HG03378 (cell line): ENCODE data around the gene THPO.
A peak's percentile ranks its signal among the peaks of the same experiment; 100 is the strongest.

Source experiments
- ATAC-seq: cut with Tn5 transposase; IDR thresholded peaks from one replicate; pipeline ENCODE4 v1.9.1; 2021; ENCODE audit warnings: mild to moderate bottlenecking, moderate library complexity; ENCODE audit not compliant: unreplicated experiment

THPO gene

DNA sequence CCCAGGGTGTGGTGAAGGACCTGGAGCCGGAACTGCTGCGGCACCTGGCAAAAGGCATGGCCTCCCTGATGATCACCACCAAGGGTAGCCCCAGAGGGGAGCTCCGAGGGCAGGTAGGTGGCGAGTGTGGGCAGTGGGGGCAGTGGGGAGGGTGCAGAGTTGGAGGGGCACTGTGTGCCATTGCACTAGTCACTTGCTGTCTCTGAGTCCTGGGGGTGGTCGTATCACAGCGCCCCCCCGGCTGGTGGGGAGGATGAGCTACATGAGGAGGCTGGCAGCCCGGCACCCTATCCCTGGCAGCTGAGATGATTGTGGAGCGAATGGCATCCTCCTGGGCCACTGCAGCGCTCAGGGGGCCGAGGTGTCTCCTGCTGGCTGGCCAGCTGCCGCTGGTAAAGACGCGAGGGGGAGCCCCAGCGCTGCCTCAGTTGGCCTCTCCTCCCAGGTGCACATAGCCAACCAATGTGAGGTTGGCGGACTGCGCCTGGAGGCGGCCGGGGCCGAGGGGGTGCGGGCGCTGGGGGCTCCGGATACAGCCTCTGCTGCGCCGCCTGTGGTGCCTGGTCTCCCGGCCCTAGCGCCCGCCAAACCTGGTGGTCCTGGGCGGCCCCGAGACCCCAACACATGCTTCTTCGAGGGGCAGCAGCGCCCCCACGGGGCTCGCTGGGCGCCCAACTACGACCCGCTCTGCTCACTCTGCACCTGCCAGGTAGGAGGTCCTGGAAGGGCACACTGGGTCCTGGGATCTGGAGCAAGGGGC is 8.2 kb upstream of the THPO start:
- no peak for ATAC-seq

DNA sequence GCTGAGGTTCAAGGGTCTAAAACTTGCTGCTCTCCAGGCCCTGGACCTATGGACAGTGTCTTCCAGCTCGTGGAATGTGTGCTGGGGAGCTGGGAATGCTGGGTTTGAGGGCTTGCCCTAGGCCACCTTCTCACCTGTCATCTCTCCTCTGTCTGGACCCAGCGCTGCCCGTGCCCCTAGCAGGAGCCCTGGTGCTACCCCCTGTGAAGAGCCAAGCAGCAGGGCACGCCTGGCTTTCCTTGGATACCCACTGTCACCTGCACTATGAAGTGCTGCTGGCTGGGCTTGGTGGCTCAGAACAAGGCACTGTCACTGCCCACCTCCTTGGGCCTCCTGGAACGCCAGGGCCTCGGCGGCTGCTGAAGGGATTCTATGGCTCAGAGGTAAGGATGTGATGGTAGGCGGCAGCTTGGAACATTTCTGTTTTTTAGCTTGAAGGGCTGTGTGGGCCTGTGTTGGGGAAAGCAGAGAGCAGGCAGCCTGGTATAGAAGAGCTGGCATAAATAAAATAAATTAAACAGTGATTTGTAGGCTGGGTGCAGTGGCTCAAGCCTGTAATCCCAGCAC is 6.9 kb upstream of the THPO start:
- ATAC-seq, result no peak

DNA sequence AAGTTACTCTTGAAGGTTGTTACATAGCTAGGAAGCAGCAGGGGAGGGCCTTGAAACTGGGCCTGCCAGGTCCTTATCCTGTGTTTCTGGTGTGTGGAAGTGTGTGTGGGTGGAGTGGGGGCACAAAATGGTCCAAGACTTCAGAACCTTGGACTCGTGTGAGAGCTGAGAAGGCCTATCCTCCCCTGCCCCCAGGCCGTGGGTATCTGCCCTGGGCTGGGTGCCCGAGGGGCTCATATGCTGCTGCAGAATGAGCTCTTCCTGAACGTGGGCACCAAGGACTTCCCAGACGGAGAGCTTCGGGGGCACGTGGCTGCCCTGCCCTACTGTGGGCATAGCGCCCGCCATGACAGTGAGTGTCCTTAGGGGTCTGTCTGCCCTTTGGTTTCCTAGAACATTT is 6.3 kb upstream of the THPO start:
- no peak for ATAC-seq

DNA sequence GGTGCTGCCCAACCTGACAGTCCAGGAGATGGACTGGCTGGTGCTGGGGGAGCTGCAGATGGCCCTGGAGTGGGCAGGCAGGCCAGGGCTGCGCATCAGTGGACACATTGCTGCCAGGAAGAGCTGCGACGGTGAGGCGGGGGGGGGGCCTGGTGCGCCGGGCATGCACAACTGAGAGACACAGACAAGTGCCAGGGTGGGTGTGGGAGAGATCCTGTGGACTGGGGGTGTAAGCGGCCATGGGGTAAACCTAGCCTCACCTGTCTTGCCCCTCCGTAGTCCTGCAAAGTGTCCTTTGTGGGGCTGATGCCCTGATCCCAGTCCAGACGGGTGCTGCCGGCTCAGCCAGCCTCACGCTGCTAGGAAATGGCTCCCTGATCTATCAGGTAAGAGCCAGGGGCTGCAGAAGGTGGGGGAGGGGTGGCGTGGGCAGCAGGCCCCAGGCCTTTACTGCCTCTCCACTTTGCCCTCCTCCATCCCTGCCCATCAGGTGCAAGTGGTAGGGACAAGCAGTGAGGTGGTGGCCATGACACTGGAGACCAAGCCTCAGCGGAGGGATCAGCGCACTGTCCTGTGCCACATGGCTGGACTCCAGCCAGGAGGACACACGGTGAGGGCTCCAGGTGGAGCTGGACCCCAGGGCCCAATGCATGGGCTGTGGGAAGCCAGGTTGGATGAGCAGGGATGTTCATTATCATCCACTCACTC is 5.2 kb upstream of the THPO start:
- no peak for ATAC-seq

DNA sequence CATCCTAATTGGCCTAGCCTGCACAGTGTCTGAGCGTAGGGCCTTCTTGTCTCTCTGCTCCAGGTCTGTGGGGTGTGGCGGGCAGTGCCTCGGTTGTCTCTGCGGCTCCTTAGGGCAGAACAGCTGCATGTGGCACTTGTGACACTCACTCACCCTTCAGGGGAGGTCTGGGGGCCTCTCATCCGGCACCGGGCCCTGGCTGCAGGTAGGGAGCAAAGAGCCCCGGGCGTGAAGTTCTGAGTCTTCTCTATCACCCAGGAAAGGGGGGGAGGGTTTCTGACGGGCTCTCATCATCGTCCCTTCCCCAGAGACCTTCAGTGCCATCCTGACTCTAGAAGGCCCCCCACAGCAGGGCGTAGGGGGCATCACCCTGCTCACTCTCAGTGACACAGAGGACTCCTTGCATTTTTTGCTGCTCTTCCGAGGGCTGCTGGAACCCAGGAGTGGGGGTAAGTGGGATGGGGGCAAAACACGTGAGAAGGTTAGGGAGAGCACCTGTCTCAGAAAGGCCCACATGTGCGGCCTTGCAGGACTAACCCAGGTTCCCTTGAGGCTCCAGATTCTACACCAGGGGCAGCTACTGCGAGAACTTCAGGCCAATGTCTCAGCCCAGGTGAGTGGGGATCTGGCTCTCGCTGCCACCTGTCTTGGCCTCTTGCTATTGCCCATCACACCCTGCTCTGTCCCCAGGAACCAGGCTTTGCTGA is 4.5 kb upstream of the THPO start:
- ATAC-seq, result no peak

DNA sequence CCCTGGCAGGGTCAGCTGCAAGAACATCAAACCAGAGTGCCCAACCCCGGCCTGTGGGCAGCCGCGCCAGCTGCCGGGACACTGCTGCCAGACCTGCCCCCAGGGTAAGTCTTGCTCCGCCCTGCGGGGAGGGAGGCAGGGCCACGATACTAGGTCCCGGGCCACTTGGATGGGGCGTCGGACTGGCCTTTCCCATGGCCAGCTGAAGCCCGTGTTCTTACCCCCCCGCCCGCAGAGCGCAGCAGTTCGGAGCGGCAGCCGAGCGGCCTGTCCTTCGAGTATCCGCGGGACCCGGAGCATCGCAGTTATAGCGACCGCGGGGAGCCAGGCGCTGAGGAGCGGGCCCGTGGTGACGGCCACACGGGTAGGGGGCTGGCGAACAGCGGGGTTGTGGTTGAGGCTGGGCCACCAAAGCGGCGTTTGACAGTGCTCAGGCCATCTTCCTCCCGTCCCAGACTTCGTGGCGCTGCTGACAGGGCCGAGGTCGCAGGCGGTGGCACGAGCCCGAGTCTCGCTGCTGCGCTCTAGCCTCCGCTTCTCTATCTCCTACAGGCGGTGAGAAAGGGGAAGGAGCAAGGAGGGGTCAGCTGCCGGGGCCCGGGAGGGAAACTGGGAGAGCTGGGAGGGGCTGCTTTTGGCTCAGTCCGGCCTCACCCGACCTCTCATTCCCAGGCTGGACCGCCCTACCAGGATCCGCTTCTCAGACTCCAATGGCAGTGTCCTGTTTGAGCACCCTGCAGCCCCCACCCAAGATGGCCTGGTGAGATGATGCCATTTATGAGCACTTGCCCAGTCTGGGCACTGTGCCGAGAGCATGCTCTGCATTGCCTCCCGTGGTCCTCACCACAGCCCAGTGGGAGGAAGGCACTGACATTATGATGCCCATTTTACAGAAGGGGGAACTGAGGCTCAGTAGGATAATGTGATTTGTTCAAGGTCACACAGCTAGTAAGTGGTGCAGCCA is 3.5 kb upstream of the THPO start:
- ATAC-seq, result no peak

DNA sequence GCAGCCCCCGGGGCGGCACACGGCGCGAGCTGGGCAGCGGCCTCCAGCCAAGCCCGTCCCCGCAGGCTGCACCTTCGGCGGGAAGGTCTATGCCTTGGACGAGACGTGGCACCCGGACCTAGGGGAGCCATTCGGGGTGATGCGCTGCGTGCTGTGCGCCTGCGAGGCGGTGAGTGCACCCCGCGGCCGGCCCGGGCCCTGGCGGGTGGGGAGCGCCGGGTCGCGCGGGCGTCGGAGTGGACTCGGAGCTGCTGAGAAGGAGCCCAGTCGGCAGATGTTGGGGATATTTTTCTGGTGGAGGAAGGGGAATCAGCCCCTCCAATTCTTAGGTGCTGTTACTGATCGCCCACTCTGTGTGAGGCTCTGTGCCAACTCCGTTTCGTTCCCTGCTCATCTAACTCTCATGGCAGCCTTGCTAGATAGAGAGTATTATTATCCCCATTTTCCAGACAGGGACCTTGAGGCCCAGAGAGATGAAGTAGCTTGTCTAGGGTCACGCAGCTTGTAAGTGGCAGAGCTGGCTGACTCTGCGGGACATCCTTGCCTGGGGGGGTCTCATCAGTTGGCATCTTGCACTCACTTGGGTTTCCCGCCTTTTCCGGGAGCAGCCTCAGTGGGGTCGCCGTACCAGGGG is 2.7 kb upstream of the THPO start:
- no peak for ATAC-seq

DNA sequence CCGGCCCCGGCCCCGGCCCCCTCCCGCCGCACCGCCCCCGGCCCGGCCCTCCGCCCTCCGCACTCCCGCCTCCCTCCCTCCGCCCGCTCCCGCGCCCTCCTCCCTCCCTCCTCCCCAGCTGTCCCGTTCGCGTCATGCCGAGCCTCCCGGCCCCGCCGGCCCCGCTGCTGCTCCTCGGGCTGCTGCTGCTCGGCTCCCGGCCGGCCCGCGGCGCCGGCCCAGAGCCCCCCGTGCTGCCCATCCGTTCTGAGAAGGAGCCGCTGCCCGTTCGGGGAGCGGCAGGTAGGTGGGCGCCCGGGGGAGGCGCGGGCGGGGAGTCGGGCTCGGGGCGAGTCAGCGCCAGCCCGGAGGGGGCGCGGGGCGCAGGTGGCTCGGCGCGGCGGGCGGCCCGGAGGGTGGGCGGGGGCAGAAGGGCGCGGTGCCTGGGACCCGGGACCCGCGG is 2.2 kb upstream of the THPO start:
- ATAC-seq, result no peak

DNA sequence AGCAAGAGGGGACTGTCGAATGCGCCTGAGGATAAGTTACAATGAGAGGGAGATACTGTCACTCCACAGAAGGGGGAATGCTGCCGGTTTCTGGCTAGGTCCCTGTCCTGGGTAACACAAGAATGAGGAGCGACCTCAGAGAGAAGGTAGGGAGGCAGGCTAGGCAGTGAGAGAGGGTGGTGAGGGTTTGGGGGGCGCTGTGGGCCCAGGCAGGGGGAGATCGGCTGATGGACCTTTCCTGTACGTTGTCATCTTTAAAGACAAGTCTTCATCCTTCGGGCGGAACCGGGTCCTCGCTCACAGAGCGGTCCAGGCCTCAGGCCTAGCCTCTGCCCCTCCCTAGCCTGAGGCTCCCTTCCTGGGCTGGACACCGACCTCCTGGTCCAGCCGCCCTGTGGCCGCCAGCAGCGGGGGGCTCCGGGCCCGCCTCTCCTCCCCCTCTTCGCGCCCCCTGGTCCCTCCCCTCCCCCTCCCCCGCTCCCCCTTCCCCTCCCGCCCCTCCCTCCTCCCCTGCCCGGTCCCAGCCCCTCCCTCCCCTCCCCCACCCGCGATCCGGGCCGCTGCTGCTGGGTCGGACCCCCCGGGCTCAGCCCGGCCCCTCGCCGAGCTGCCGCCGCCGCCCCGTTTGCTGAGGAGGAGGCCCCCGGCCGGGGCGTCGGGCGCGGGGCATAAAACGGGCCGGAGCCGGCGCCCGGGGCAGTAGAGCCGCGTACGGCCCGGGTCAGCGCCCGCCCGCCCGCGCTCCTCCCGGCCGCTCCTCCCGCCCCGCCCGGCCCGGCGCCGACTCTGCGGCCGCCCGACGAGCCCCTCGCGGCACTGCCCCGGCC is 1.6 kb upstream of the THPO start, which contains the start of gene CHRD:
Gene CHRD, plus strand, starts transcription at position 697 of the 827 bp plus-strand sequence. CDS start 265 bp downstream, outside the sequence.
- no peak for ATAC-seq

DNA sequence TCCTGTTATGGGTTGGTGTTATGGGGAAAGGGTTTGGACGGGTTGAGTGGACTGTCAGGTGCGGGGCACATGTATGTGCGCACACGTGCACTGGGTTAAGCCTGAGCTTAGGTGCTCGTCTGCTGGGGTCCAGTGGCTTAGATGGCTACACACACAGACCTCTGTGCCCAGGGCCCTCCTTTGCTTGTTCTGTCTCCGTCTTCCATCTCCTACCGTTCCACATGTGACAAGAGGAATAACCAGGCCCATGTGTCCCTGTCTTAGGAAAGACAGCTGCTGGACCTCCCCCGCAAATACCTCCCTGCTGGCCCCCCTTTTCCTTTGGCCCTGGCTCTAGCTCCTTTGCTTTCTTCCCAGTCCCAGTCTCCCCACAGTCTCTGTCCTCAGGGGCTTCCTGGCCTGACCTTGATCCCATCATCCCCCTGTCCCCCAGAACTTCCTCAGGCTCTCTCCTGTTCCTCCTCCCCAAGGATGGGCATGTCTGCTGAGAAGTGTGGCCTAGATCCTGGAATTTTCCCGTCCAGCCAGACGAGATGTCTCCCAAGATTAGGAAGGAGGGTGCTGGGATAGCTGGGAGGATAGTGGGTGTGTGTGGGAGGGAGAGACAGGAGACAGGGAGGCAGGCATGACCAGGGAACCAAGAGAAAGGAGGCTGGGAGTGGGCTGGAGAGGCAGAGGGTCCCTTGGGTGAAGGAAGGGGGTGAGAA is 797 bp upstream of the THPO start:
- no peak for ATAC-seq

DNA sequence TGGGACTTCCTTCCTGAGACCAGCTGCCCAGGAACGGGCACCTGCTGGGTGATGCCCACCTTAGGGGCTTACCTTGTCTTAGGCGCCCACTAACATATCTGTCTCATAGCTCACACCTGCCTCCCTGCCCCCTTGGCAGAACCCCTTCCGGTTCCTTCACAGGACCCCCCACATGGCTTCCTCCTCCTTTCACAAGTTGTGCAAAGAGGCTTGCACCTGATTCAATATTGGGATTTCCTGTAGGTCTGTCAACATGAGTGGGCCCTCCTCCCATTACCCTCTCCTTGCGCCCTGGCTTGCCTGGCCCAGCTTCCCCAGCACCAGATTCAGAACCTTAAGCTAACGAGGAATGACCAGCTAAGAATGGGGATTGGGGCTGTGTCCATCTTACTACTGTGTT is 633 bp downstream of the THPO start:
- ATAC-seq, result no peak

DNA sequence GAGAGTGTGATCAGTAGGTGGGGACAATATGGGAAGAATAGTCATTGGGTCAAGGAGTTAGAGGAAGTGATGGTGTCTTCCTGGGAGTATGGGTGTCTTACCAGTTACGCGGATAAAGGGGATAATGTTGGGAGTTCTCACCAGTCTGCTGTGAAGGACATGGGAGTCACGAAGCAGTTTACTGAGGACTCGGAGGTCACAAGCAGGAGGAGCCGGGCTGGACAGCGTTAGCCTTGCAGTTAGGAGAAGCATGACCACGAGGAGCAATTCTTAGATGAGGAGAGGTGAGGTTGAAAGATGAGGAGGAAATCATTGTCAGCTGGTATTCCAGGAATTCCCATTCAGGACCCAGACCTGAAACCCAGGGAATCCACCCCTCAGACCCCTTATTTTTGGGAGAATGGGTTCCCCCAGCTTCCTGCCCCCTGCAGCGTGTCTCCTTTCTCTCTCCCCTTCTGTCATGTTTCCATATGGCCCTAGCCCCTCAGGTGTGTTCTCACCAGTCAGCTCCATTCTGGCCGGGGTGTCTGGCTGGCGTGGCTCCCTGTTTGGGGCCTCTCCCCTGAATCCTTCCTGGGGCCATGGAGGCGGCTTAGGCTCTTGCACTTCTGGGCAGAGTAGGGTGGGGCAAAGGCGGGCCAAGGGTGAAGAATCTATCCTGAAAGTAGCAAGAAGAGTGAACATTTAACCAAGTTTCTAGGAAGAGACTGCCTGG is 2.1 kb downstream of the THPO start:
- no peak for ATAC-seq

DNA sequence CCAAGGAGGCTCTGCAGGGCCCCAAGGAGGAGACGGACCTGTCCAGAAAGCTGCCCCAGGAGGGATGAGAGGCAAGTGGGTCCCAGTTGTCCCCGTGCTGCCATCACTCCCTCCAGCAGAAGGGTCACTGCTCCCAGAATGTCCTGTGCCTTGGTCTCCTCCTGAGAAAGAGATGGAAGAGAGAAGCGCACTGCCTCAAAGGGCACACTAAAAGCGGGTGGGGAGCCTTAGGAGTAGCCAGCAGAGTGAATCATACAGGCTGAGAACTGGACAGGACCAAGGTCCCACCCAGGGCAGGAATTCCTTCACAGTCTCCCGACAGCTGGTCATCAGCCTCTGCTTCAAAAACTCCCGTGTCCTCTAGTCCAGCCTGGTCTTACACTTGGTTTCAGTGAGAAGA is 4.6 kb downstream of the THPO start:
- ATAC-seq, result no peak

DNA sequence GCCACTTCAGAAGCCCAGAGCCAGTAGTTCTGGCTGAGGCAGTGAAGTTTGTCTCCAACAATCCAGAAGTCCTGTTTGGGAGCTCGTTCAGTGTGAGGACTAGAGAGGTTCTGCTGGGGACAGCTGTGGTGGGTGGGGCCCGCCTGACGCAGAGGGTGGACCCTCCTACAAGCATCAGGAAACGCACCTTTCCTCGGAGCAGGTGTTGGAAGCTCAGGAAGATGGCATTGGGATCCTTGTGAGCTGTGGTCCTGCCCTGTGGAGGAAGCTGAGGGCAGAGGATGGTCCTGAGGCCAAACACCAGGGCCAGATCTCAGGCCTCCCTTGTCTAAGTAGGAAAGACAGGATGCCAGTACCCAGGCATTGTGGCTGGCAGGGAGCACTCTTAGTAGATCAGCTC is 5.1 kb downstream of the THPO start:
- no peak for ATAC-seq

DNA sequence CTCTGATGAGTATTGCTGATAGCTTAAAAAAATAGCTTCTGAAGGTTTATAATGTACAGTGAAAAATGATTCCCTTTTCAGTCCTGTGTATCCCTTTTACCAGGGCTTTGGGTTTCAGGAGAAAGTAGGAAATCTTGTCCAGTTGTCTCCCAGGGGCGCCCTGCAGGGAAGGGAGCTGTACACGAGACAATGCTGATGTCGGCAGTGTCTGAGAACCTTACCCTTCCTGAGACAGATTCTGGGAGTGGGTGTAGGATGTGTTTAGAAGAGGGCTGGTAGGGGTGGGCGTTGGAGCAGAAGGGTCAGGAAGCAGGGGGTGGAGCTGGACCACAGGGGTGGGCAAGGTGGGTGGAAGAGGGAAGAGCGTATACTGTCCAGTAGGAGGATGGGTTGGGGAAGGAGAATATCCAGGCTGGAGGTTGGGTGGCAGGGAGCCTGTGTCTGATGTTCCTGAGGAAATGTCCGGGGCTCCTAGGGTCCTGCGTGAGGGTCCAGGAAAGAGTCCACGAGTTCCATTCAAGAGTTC is 5.6 kb downstream of the THPO start:
- ATAC-seq, result no peak

DNA sequence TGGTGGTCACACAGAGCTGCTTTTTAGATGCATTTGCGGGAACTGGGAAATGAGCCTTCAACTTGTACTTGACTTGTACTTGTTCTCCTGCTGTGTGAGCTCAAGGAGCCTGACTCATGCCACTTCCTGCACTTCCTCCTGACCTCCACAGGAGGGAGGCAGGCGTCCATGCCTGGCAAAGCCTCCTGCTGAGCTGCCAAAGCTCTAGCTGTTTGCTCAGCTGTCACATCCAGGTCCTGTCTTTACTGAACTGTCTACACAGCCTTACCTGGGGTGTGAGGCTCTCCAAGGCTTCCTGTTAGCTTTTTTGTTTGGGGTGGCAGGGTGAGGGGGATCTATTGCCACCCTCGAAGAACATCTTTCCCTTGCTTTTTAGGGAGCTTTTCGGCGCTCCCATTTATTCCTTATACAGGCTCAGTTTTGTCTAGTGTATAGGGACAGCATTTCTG is 6.4 kb downstream of the THPO start:
- peak; percentile 53 for ATAC-seq

DNA sequence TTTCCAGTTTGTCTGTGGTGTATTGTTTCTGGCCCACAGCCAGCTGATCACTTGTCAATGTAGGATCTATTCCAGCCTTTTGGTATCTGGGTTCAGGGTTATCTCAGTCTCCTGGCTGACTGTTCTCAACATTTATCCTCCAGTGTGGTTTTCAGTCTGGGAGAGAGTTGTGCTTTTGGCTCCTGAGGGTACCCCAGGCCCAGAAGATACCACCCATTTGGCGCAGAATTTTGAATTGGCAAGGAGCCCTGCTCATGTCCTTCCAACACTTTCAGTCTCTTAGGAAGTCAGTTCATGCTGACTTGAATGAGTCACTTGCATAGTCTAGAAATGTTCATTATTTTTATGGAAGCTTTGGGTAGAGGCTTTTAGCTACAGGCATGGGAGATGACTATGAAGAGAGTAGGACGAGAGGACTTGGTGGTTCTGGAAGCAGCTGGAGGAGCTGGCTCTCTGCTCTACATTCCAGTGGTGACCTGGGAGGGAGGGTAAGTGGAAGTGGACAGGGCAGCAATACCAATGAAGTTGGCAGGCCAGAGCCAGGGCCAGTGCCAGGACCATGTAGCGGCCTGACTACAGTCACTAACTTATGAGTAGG is 9.3 kb downstream of the THPO start:
- no peak for ATAC-seq
